Measurements from ENCODE around the gene CCDC81. TPM values are rescaled to one million over a fixed set of nuclear protein-coding genes. Genes with fewer than 3 reads are reported as not detected.

Gene CCDC81
- total RNA-seq, 1 donor from 2014 or later, result 1.4 TPM

GRCh38 chr11:86458294-86459001 lies 83.8 kb downstream of the CCDC81 start:
- Mint-ChIP-seq H3K36me3 (ENCODE audit: unreplicated experiment) (no peaks in the 10 kb centered on the region), H3K27ac (ENCODE audit: unreplicated experiment) (peak overlapping the region; percentile 88), H3K4me3 (ENCODE audit: unreplicated experiment) (no peak overlapping the region), H3K4me1 (ENCODE audit: unreplicated experiment) (peaks cover 57% of the 10 kb centered on the region), H3K27me3 (ENCODE audit: unreplicated experiment) (no peaks in the 10 kb centered on the region), H3K9me3 (ENCODE audit: unreplicated experiment) (no peaks in the 10 kb centered on the region)
- no peak for TF ChIP-seq CTCF (IDR thresholded peaks at IDR 0.05)
- no peak for DNase-seq (ENCODE audit: extremely low spot score, unreplicated experiment)

DNA sequence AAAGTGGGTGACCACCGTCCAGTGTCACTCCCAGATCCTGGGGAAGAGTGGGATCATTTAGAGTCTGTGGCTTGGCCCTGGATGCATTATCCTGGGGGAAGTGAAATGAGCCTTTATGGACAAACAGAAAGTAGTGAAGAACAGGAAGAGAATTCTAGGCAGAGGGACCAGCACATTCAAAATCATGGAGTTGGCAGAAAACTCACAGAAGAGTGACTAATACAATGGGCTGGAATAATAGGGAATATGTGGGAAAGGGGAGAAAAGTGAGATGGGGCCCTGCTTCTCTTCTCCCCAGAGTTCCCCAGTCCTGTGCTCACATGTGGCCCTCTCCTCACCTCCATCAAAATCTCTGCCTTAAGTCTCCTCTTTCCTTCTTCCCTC lies 84.3 kb downstream of the CCDC81 start:
- peaks cover 57% of the 10 kb centered on the region for H3K4me1 Mint-ChIP-seq (ENCODE audit: unreplicated experiment)
- TF ChIP-seq CTCF (IDR thresholded peaks at IDR 0.05), result no peak
- H3K27me3 Mint-ChIP-seq (ENCODE audit: unreplicated experiment), result no peaks in the 10 kb centered on the region
- DNase-seq (ENCODE audit: extremely low spot score, unreplicated experiment), result no peak
- peaks cover 1% of the 10 kb centered on the region for H3K36me3 Mint-ChIP-seq (ENCODE audit: unreplicated experiment)
- peak overlapping the region; percentile 88 for H3K27ac Mint-ChIP-seq (ENCODE audit: unreplicated experiment)
- H3K4me3 Mint-ChIP-seq (ENCODE audit: unreplicated experiment), result no peak overlapping the region
- H3K9me3 Mint-ChIP-seq (ENCODE audit: unreplicated experiment), result no peaks in the 10 kb centered on the region

GRCh38 chr11:86459682-86460460 lies 85.2 kb downstream of the CCDC81 start:
- Mint-ChIP-seq H3K4me1 (ENCODE audit: unreplicated experiment) (peaks cover 61% of the 10 kb centered on the region), H3K4me3 (ENCODE audit: unreplicated experiment) (no peak overlapping the region), H3K36me3 (ENCODE audit: unreplicated experiment) (peaks cover 8% of the 10 kb centered on the region), H3K27ac (ENCODE audit: unreplicated experiment) (peak overlapping the region; percentile 88), H3K9me3 (ENCODE audit: unreplicated experiment) (no peaks in the 10 kb centered on the region), H3K27me3 (ENCODE audit: unreplicated experiment) (no peaks in the 10 kb centered on the region)
- peak; percentile 34 for TF ChIP-seq CTCF (IDR thresholded peaks at IDR 0.05)
- peak; percentile 94 for DNase-seq (ENCODE audit: extremely low spot score, unreplicated experiment)

DNA sequence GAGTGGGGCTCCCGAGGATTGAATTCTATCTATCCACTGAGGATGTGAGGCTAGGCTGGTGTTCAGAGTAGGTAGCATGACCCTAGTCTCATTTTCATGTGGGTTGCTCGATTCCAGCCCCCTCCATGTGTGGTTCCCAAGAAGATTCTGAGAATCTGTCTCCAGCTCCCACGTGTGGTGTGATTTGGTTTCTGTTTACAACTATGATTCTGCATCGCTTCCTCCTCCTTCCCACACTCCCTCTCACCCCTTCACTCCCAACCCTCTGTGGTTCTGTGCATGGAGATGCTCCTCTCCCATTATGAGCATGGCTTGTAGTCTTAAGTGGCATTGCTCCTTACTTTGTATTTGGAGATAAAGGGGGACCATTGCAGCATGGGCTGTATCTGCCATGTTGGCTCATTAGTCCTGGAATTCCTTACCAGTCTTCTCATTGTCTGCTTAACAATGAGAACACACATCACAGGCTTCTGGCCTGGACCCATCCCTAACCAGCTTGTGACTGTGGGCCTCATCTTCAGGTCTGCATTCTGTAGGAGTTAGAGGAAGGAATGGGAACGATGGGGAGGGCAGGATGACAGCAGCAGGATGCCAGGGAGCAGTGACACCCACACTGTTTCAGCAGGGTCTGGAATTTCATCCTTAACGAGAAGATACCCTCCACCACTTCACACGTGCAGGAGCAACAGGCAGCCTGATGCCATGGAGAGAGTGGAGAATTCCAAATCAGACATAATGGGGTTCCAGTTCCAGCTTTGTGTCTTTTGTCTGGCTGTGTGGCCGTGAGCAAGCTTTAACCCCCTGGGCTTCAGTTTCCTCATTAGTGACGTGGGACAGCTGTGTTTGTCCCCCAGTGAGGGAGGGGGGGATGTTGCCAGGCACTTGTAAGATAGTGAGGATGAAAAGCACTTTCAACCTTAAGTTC lies 86.0 kb downstream of the CCDC81 start:
- TF ChIP-seq CTCF (IDR thresholded peaks at IDR 0.05), result no peak
- Mint-ChIP-seq H3K36me3 (ENCODE audit: unreplicated experiment) (peaks cover 9% of the 10 kb centered on the region), H3K4me1 (ENCODE audit: unreplicated experiment) (peaks cover 63% of the 10 kb centered on the region), H3K27ac (ENCODE audit: unreplicated experiment) (peak overlapping the region; percentile 88), H3K9me3 (ENCODE audit: unreplicated experiment) (no peaks in the 10 kb centered on the region), H3K4me3 (ENCODE audit: unreplicated experiment) (no peak overlapping the region), H3K27me3 (ENCODE audit: unreplicated experiment) (no peaks in the 10 kb centered on the region)
- DNase-seq (ENCODE audit: extremely low spot score, unreplicated experiment), result peak; percentile 19
